ENCODE measurements around the gene FBXL13.
"Not testable (repeated sequence)": the region's sequence is repeated elsewhere in the genome, so short reads cannot be mapped to it uniquely, and the experiment has no call there.

The FBXL13 gene

DNA sequence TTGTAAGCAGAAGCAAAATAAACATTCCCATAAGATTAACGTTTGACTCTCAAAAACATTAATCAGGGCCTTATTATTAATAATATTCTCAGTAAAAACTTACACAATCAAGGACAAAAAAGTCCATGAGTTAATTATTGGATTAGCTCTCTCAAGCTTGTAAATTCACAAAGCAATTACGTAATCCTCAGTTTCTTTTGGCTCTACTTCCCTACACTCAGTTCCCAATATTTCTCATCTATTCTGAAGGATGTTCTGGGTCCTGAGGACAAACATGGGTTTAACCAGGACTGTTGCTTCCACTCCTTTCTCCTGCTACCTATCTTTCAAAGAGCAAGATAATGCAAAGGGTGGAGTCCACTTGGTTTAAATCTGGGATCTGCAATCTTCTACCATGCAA, 15.1 kb downstream of the FBXL13 start:
- WGBS, 2 experiments (ENCODE audit: insufficient coverage in 2 of 2): 85 to 88% methylated on average over 1 to 2 of the region's 2 CpGs
- no peaks in the 10 kb centered on the region for H3K9me3 ChIP-seq (ENCODE audit: control insufficient read depth, low read length)
- no peak overlapping the region for H3K27ac ChIP-seq (ENCODE audit: low read depth, low read length, severe bottlenecking)
- H3K4me3 ChIP-seq (ENCODE audit: extremely low read depth, insufficient read depth, low read length, poor library complexity, severe bottlenecking): no peak overlapping the region
- no peaks in the 10 kb centered on the region for H3K36me3 ChIP-seq (ENCODE audit: control insufficient read depth, insufficient read depth, low read length)
- H3K4me1 ChIP-seq (ENCODE audit: control insufficient read depth, insufficient read depth, low read length, poor library complexity, severe bottlenecking): no peaks in the 10 kb centered on the region

DNA sequence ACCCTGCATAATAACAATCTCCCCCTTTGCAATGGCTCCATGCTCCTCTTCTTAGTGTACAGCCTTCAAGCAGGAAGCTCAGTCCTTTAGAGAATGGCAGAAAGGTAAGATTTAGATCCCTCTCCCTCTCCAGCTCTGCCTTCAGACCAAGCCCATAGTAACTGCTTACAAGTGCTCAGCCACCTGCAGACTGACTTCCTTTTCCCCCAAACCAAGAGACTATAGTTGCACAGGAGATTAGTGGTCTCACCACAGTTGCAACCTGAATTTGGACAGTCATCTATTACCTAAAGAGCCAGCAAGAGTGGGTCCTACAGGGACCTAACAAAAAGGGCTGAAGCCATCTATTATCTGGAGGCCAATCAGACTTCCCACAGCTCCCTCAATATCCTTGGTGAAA, 16.5 kb downstream of the FBXL13 start:
- Histone ChIP-seq H3K9me3 (ENCODE audit: control insufficient read depth, low read length) (no peaks in the 10 kb centered on the region), H3K36me3 (ENCODE audit: control insufficient read depth, insufficient read depth, low read length) (peaks cover 4% of the 10 kb centered on the region), H3K4me3 (ENCODE audit: extremely low read depth, insufficient read depth, low read length, poor library complexity, severe bottlenecking) (no peak overlapping the region), H3K27ac (ENCODE audit: low read depth, low read length, severe bottlenecking) (no peak overlapping the region), H3K4me1 (ENCODE audit: control insufficient read depth, insufficient read depth, low read length, poor library complexity, severe bottlenecking) (no peaks in the 10 kb centered on the region)

- not testable (repeated sequence) for H3K27ac ChIP-seq (ENCODE audit: low read depth, low read length, severe bottlenecking); H3K9me3 ChIP-seq (ENCODE audit: control insufficient read depth, low read length)
- WGBS, 2 experiments (ENCODE audit: insufficient coverage in 2 of 2): no CpG with 5 or more reads among the region's 1 CpG
Observed at GRCh38 chr7:103056006-103056405, 18.6 kb downstream of the FBXL13 start.

GRCh38 chr7:103051519-103051918, 23.1 kb downstream of the FBXL13 start:
- Histone ChIP-seq H3K27ac (ENCODE audit: low read depth, low read length, severe bottlenecking) (no peak overlapping the region), H3K9me3 (ENCODE audit: control insufficient read depth, low read length) (peaks cover 38% of the 10 kb centered on the region)
- WGBS, 2 experiments (ENCODE audit: insufficient coverage in 2 of 2): 96 to 97% methylated on average over 3 to 6 of the region's 6 CpGs

More at GRCh38 chr7:103056006-103056405, 18.6 kb downstream of the FBXL13 start:
- not testable (repeated sequence) for H3K4me1 ChIP-seq (ENCODE audit: control insufficient read depth, insufficient read depth, low read length, poor library complexity, severe bottlenecking); H3K36me3 ChIP-seq (ENCODE audit: control insufficient read depth, insufficient read depth, low read length); H3K4me3 ChIP-seq (ENCODE audit: extremely low read depth, insufficient read depth, low read length, poor library complexity, severe bottlenecking)

GRCh38 chr7:103048833-103049232, 25.8 kb downstream of the FBXL13 start:
- Histone ChIP-seq H3K4me1 (ENCODE audit: control insufficient read depth, insufficient read depth, low read length, poor library complexity, severe bottlenecking) (no peaks in the 10 kb centered on the region), H3K9me3 (ENCODE audit: control insufficient read depth, low read length) (peaks cover 38% of the 10 kb centered on the region), H3K4me3 (ENCODE audit: extremely low read depth, insufficient read depth, low read length, poor library complexity, severe bottlenecking) (no peak overlapping the region), H3K36me3 (ENCODE audit: control insufficient read depth, insufficient read depth, low read length) (peaks cover 4% of the 10 kb centered on the region), H3K27ac (ENCODE audit: low read depth, low read length, severe bottlenecking) (no peak overlapping the region)
- WGBS, 2 experiments (ENCODE audit: insufficient coverage in 2 of 2): 73 to 84% methylated on average over 1 to 2 of the region's 2 CpGs

More at GRCh38 chr7:103051519-103051918, 23.1 kb downstream of the FBXL13 start:
- Histone ChIP-seq H3K4me1 (ENCODE audit: control insufficient read depth, insufficient read depth, low read length, poor library complexity, severe bottlenecking) (no peaks in the 10 kb centered on the region), H3K36me3 (ENCODE audit: control insufficient read depth, insufficient read depth, low read length) (peaks cover 4% of the 10 kb centered on the region), H3K4me3 (ENCODE audit: extremely low read depth, insufficient read depth, low read length, poor library complexity, severe bottlenecking) (no peak overlapping the region)

DNA sequence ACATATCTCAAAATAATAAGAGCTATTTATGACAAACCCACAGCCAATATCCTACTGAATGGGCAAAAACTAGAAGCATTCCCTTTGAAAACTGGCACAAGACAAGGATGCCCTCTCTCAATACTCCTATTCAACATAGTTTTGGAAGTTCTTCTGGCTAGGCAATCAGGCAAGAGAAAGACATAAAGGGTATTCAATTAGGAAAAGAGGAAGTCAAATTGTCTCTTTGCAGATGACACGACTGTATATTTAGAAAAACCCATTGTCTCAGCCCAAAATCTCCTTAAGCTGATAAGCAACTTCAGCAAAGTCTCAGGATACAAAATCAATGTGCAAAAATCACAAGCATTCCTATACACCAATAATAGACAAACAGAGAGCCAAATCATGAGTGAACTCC, 32.8 kb downstream of the FBXL13 start:
- H3K36me3 ChIP-seq (ENCODE audit: control insufficient read depth, insufficient read depth, low read length); H3K9me3 ChIP-seq (ENCODE audit: control insufficient read depth, low read length); H3K4me1 ChIP-seq (ENCODE audit: control insufficient read depth, insufficient read depth, low read length, poor library complexity, severe bottlenecking); H3K4me3 ChIP-seq (ENCODE audit: extremely low read depth, insufficient read depth, low read length, poor library complexity, severe bottlenecking); H3K27ac ChIP-seq (ENCODE audit: low read depth, low read length, severe bottlenecking): not testable (repeated sequence)
- WGBS, 2 experiments (ENCODE audit: insufficient coverage in 2 of 2): no CpG with 5 or more reads among the region's 1 CpG

GRCh38 chr7:103037823-103038739, 36.5 kb downstream of the FBXL13 start:
- not testable (repeated sequence) for H3K27ac ChIP-seq (ENCODE audit: low read depth, low read length, severe bottlenecking); H3K4me3 ChIP-seq (ENCODE audit: extremely low read depth, insufficient read depth, low read length, poor library complexity, severe bottlenecking); H3K36me3 ChIP-seq (ENCODE audit: control insufficient read depth, insufficient read depth, low read length); H3K4me1 ChIP-seq (ENCODE audit: control insufficient read depth, insufficient read depth, low read length, poor library complexity, severe bottlenecking); H3K9me3 ChIP-seq (ENCODE audit: control insufficient read depth, low read length)
- 75 to 77% methylated on average over 16 to 18 of the region's 20 CpGs for WGBS, 2 experiments (ENCODE audit: insufficient coverage in 2 of 2)

DNA sequence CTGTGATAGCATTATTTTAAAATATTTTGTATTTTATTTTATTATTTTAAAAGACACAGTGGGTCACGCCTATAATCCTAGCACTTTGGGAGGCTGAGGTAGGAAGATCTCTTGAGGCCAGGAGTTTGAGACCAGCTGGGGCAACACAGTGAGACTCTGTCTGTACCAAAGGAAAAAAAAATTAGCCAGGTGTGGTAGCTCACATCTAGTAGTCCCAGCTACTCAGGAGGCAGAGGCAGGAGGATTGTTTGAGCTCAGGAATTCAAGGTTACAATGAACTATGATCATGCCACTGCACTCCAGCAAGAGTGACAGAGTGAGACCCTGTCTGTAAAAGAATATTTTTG, 37.1 kb downstream of the FBXL13 start:
- no peaks in the 10 kb centered on the region for H3K9me3 ChIP-seq (ENCODE audit: control insufficient read depth, low read length)
- no peak overlapping the region for H3K4me3 ChIP-seq (ENCODE audit: extremely low read depth, insufficient read depth, low read length, poor library complexity, severe bottlenecking)
- no peak overlapping the region for H3K27ac ChIP-seq (ENCODE audit: low read depth, low read length, severe bottlenecking)
- no peaks in the 10 kb centered on the region for H3K36me3 ChIP-seq (ENCODE audit: control insufficient read depth, insufficient read depth, low read length)
- no CpG with 5 or more reads among the region's 1 CpG for WGBS, 2 experiments (ENCODE audit: insufficient coverage in 2 of 2)
- no peaks in the 10 kb centered on the region for H3K4me1 ChIP-seq (ENCODE audit: control insufficient read depth, insufficient read depth, low read length, poor library complexity, severe bottlenecking)

DNA sequence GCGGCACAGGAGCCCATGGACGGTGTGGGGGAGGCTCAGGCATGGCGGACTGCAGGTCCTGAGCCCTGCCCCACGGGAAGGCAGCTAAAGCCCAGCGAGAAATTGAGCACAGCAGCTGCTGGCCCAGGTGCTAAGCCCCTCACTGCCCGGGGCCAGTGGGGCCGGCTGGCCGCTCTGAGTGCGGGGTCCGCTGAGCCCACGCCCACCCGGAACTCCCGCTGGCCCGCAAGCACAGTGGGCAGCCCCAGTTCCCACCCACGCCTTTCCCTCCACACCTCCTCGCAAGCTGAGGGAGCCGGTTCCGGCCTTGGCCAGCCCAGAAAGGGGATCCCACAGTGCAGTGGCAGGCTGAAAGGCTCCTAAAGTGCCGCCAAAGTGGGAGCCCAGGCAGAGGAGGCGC, 40.3 kb downstream of the FBXL13 start:
- H3K4me3 ChIP-seq (ENCODE audit: extremely low read depth, insufficient read depth, low read length, poor library complexity, severe bottlenecking); H3K27ac ChIP-seq (ENCODE audit: low read depth, low read length, severe bottlenecking): not testable (repeated sequence)
- 88 to 94% methylated on average over 10 to 15 of the region's 20 CpGs for WGBS, 2 experiments (ENCODE audit: insufficient coverage in 2 of 2)

GRCh38 chr7:103031781-103032180, 42.8 kb downstream of the FBXL13 start:
- no peaks in the 10 kb centered on the region for H3K9me3 ChIP-seq (ENCODE audit: control insufficient read depth, low read length)
- H3K4me3 ChIP-seq (ENCODE audit: extremely low read depth, insufficient read depth, low read length, poor library complexity, severe bottlenecking): no peak overlapping the region
- no peak overlapping the region for H3K27ac ChIP-seq (ENCODE audit: low read depth, low read length, severe bottlenecking)
- WGBS, 2 experiments (ENCODE audit: insufficient coverage in 2 of 2): no CpG with 5 or more reads among the region's 1 CpG
- H3K36me3 ChIP-seq (ENCODE audit: control insufficient read depth, insufficient read depth, low read length): no peaks in the 10 kb centered on the region
- H3K4me1 ChIP-seq (ENCODE audit: control insufficient read depth, insufficient read depth, low read length, poor library complexity, severe bottlenecking): no peaks in the 10 kb centered on the region

More for the DNA sequence above, 40.3 kb downstream of the FBXL13 start:
- H3K9me3 ChIP-seq (ENCODE audit: control insufficient read depth, low read length); H3K4me1 ChIP-seq (ENCODE audit: control insufficient read depth, insufficient read depth, low read length, poor library complexity, severe bottlenecking); H3K36me3 ChIP-seq (ENCODE audit: control insufficient read depth, insufficient read depth, low read length): not testable (repeated sequence)

DNA sequence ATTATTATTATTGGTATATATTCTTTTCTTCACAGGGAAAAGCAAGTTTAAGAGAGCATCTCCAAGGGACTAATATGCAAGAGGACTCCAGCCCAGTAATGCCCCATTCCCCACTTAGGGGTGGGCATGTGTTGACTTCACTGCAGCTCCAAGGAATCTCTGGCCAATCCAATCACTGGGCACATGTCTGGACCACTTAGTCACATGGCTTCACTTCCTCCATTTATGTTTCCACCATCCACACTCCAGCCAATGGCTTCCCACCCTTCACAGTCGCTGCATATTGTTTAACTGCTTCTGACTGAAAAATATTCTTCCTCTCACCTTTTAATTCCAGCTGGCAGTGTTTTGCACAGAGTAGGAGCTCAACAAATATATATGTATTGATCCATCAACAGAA, 43.6 kb downstream of the FBXL13 start:
- H3K36me3 ChIP-seq (ENCODE audit: control insufficient read depth, insufficient read depth, low read length): no peaks in the 10 kb centered on the region
- no peaks in the 10 kb centered on the region for H3K9me3 ChIP-seq (ENCODE audit: control insufficient read depth, low read length)
- no peaks in the 10 kb centered on the region for H3K4me1 ChIP-seq (ENCODE audit: control insufficient read depth, insufficient read depth, low read length, poor library complexity, severe bottlenecking)
- H3K27ac ChIP-seq (ENCODE audit: low read depth, low read length, severe bottlenecking): no peak overlapping the region
- WGBS, 2 experiments (ENCODE audit: insufficient coverage in 2 of 2): no CpG with 5 or more reads among the region's 1 CpG
- no peak overlapping the region for H3K4me3 ChIP-seq (ENCODE audit: extremely low read depth, insufficient read depth, low read length, poor library complexity, severe bottlenecking)

Measured in mesodermal cell (in vitro differentiated cells).